GM19099 (cell line): ENCODE measurements around the gene GDI1.

ENCODE experiments used
- POLR2A ChIP-seq: IDR thresholded peaks from 3 replicates; pipeline ENCODE4 v1.6.1; 2011; ENCODE audit warnings: low read depth; ENCODE audit not compliant: insufficient read length; ENCODE audit errors: extremely low read depth

The GDI1 gene

DNA sequence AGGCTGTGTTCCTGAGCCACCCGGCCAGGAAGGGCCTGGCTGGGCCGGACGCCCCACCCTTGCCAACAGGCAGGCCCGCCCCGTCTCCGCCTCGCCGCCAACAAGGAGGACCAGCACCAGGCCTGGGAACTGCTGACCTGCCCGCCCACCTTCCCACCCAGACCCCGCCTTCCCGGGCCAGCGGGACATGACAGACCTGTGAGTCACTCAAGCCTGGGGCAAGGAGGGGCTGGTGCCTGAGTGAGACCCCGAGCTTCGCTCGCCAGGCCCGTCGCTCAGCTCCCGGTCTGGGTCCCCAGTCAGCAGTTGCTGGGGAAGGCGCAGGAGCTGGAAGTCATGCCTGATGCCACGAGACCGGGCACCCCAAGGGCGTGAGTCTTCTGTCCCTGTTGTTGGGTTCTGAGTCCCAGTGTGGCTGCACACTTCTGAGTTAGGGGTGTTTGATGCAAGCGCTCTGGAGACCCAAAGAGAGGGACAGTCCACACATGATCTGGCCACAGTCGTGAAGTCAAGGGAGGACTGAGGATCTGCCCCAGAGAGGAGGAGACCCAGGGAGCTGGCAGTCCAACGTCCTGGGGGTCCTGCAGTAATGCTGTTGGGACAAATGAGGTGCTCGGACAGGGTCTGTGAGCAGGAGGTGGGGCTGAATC, 27.6 kb upstream of the GDI1 start, which contains the start of gene DNASE1L1:
DNASE1L1 (minus strand) TSS at position 33 of the 650 bp plus-strand sequence. CDS start 3,686 bp downstream, outside the sequence.
- no peak for TF ChIP-seq POLR2A

DNA sequence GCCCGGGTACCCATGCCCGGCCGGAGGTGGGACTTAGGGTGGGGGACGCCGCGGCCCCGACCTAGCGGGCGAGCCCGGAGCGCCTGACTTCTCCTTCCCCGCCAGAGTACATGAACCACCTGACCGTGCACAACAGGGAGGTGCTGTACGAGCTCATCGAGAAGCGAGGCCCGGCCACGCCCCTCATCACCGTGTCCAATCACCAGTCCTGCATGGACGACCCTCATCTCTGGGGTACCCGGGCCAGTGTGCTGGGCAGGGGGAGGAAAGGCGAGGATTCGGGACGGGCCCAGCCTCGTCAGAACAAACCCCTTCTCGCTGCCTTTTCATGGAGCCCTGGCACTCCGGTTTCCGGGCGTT, 25.0 kb upstream of the GDI1 start:
- no peak for TF ChIP-seq POLR2A

DNA sequence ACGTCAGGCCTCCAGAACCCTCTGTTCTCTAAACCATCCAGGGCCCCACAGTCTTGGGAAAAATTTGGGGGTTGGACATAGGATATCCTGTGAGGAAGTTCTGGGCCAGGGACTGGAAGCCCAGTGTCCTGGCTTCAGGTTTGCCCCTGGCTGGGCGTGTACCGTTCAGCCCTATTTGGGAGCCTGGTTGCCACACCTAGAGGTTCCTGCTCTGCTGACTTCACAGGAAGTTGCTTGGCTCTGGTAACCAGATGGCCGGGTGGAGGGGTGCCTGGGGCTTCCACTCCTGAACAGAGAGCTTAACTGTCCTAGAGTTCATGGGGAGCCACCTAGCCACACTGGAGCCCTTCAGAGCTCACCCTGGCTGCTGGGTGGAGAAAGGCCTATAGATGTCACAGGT, 24.5 kb upstream of the GDI1 start:
- no peak for TF ChIP-seq POLR2A

DNA sequence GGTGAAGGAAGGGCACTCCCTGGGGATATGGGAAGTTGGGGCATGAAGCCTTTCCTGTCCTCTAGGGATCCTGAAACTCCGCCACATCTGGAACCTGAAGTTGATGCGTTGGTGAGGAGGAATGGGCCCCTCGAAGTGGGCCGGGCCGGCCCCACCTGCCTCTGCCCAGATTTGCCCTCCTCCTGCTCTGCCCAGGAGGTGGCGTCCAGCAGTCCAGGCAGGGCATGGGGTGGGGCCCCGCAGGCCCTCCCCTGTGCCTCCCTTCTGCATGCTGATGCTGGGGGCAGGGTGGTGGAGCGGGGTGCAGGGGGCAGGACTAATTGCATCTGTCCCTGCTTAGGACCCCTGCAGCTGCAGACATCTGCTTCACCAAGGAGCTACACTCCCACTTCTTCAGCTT, 23.8 kb upstream of the GDI1 start:
- TF ChIP-seq POLR2A: no peak

DNA sequence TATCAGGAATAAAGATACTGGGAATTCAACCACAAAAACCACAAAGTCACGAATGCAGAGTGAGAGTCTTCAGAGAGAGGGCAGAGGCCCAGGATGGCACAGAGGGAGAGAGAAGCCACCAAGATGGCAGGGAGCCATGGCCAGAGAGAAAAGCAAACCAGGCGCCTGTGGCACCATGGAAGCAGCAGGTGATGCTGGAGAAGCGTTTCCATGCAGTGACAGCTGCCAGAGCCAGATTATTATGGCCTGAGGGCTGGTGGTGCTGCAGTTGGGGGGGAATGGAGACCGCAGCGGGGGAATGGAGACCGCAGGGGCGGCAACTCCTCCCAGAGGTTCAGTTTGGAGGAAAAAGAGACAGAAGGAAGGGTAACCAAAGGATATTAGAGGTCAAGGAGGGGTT, 19.8 kb upstream of the GDI1 start:
- TF ChIP-seq POLR2A: no peak

DNA sequence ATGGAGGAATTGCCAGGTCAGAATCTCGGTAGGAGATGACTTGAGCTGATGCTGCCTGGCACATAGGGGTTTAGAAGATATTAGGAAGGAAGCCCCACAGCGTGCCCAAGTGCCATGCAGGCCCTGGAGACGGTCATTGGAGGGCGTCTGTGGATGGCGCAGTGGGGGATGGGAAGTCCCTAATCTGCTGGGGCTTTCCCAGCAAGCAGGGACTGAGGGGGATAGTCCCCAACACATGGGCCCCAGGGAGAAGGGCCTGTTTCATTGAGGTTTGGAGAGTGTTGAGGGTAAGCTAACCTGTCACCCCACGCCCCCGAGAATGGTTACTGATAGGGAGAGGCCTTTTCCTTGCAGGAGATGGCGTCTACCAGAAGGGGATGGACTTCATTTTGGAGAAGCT, 17.8 kb upstream of the GDI1 start:
- no peak for TF ChIP-seq POLR2A

DNA sequence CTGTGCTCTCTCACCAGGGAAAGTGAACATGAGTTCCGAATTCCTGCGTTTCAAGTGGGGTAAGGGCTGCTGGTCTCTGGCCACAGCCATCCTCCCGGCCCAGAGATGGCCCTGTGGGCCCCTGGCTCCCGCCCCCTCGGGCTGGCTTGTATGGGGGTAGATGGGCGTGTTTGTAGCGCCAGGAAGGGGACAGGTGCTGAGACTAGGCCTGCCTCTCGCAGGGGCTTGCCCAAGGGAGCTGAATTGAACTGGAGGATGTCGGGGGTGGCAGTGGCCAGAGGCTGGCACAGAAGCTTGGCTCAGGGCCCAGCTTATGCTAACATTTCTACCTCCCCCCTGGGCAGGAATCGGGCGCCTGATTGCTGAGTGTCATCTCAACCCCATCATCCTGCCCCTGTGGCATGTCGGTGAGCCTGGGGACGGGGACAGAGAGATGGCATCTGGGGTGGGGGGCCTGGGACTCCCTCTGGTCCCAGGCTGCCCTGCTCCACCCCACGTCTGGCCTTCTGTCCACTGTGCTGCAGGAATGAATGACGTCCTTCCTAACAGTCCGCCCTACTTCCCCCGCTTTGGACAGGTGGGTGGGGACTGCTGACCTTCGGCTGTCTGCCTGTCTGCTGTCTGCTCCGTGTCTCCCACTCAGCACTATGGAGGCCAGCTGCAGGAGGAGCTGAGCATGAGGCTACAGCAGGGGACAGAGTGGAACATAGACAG, 17.1 kb upstream of the GDI1 start:
- TF ChIP-seq POLR2A: no peak

DNA sequence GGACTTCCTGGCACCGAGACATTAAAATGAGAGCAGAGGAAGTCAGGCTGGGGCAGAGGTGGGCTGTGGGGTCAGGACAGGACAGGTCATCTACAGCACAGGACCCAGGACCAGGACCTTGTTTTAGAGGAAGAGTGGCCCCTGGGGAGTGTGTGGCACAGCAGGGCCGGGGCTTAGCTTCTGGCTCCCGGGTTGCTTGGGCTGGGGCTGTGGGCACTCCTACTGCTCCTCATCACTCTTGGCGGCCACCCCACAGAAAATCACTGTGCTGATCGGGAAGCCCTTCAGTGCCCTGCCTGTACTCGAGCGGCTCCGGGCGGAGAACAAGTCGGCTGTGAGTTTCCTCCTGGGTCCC, 16.6 kb upstream of the GDI1 start:
- TF ChIP-seq POLR2A: no peak

DNA sequence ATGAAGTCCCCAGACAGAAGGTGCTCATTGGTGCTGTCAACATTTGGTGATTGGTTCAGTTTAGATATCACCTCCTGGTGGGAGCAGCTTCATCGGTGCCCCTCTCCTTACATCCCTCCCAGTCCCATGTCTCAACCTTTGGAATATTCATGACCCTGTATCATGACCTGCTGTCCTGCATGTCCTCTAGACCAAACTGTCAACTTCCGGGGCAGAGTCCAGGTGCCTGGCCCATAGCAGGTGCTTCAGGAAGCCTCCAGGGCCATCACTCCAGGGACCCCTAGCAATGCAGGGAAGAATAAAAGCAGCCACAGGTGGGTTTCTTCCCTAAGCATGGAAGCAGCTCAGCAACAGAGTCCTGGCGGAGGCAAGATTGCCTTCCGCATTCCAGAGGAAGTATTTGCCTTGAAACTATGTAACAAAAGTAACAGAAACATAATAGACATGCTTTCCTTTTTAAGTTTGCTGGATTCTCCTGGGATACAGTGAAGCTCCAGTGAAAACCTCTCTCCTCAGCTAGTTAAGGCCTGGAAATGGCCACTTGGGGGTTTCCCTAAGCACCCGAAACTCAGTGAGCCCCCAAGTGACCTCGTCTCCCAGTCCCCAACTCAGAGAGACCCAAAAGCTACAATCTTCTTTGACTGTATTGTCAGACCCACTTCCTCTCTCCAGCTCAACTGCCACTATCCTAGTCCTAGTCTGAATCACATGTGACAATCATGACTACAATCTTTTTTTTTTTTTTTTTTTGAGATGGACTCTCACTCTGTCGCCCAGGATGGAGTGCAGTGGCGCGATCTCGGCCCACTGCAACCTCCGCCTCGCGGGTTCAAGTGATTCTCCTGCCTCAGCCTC, 9.8 kb upstream of the GDI1 start:
- TF ChIP-seq POLR2A: no peak

DNA sequence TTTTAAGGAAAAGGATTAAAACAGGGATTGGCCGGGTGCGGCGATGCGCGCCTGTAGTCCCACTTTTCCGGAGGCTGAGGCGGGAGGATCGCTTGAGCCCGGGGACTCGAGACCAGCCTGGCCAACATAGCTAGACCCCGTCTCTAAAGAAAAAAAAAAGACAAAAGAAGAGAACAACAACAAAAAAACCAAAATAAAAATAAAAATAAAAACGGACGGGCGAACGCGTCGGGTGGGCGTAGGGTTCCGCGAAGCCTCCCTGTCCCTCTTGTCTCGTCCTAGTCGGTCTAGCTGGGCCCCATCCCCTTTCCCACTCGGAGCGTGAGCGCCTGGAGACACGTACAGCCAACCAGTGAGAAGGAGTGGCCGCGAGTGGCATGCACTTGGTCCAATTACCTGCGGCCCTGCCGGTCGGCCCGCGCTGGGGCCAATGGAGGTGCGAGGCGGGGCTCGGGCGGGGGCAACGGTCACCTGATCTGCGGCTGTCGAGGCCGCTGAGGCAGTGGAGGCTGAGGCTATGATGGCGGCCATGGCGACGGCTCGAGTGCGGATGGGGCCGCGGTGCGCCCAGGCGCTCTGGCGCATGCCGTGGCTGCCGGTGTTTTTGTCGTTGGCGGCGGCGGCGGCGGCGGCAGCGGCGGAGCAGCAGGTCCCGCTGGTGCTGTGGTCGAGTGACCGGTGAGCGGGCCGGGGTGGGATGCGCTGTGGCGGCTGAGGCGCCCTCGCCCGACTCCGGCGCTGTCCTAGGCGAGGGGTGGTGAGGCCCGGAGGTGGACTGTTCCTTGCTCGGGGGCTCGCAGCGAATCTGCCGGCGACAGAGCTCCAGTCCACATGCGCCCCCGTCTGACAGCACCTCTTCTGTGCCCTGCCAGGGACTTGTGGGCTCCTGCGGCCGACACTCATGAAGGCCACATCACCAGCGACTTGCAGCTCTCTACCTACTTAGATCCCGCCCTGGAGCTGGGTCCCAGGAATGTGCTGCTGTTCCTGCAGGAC, 8.5 kb upstream of the GDI1 start, which contains the start of gene ATP6AP1:
ATP6AP1 (plus strand) TSS at position 502 of the 996 bp plus-strand sequence; CDS start at position 518, 16 bp downstream.
- TF ChIP-seq POLR2A: peak; percentile 62

DNA sequence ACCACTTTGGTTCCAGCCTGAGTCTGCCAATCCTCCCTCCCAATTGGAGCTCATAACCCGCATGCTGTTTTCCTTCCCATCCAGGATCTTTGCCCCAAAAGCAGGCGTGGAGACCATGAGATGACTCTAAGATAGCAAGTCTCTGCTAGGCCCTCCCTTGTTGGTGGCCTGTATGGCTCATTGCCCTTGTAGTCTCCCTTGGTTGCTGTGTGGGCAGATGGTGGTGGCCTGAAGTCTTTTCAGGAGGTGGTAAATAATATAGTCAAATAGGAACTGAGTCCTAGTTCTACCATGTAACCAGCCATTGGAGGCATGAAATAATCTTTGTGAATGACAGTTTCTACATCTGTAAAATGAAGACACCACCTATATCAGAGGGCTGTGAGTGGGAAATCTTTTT, 7.2 kb upstream of the GDI1 start:
- TF ChIP-seq POLR2A: no peak

DNA sequence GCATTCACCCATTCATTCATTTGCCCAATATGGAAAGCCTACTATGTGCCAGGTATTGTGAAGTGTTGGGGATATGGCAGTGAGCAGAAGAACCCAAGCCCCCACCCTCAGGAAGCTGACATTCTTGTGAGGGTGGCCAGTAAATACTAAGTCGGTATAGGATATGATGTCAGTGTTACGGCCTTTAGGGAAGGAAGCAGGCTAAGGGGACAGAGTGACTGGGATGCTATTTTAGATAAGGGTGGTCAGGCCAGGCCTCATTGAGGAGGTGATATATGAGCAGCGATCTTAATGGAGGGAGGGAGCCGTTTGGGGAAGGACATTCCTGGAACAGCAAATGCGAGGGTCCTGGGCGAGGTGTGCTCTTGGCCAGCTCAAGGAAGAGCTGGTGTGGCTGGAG, 6.5 kb upstream of the GDI1 start:
- no peak for TF ChIP-seq POLR2A

DNA sequence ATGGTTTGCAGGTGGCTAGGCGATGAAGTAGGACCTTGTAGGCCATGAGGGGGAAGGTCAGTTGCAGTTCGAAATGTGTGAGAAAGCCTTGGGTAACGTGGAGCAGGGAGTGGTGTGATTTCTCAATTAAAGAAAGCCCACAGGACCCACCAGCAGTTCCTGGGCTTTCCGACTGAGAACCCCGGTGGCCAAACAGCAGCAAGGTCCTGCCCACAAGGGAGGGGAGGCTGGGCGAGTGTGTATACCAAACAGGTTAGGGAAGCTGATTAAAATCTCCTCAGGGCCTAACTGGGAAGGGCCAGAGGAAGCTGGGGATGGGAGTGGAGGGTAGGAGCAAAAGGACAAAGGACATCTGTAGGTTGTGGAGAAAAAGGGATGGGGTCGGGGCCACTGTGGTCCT, 6.0 kb upstream of the GDI1 start:
- no peak for TF ChIP-seq POLR2A

DNA sequence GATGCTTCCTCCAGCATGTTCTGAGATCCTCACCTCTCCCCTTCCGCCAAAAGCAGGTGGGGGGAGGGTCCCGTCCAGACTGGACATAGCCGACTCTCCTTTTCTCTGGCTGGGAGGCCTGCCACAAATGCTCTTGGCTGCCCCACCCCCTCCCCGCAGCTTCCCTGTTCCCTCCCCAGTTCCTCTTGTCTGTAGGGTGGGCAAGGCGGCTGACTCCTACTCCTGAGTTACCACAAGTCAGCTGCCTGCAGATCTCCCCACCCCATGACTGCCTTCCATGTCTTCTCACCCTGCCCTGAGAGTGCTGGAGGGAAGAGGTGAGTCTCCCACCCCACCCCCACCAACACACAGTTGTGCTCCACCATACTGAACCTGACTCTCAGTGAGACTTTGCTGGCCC, 5.6 kb upstream of the GDI1 start:
- no peak for TF ChIP-seq POLR2A
